H1 (cell line): ENCODE data around the gene PEX5L. TPM values are rescaled to one million over a fixed set of nuclear protein-coding genes. Genes with fewer than 3 reads are reported as not detected.
A peak's percentile ranks its signal among the peaks of the same experiment; 100 is the strongest.

Source experiments
- CTCF ChIA-PET: fragments of 300-600 bp; sonication (Branson Sonifier 250); formaldehyde crosslinking; loops from one replicate; lab custom pipeline; 2021; ENCODE audit not compliant: partially characterized antibody; lab: Charles Lee
- POLR2A ChIA-PET: fragments of 300-600 bp; sonication (Branson Sonifier 250); formaldehyde crosslinking; loops from one replicate; lab custom pipeline; 2021; ENCODE audit warnings: inconsistent platforms; ENCODE audit not compliant: partially characterized antibody; lab: Charles Lee
- DNase-seq, 2 experiments: peaks; one replicate each; pipeline versions ENCODE4 v3.0.0 to v3.0.0-alpha.2; 2010 to 2022; ENCODE audit warnings: low spot score in 2 of 2, low read depth in 1 of 2, mixed read lengths in 1 of 2
- FAIRE-seq: peaks from 2 replicates; lab custom pipeline; 2011; peaks lifted over from hg19 to GRCh38; lab: Jason Lieb, UNC
- H2AFZ ChIP-seq: 2 replicates; pipeline ENCODE4 v1.8.1; 2012; ENCODE audit warnings: low read length, inconsistent platforms
- H2AK5ac ChIP-seq: 2 replicates; pipeline ENCODE4 v1.6.1; 2013; ENCODE audit warnings: low read depth, low read length
- H2BK120ac ChIP-seq: replicated peaks from 2 replicates; pipeline ENCODE3; 2013; ENCODE audit warnings: low read depth, low read length, inconsistent platforms
- H2BK12ac ChIP-seq: 2 replicates; pipeline ENCODE4 v1.6.1; 2013; ENCODE audit warnings: low read depth, low read length
- H2BK15ac ChIP-seq: 2 replicates; pipeline ENCODE4 v1.6.1; 2013; ENCODE audit warnings: low read length
- H2BK20ac ChIP-seq: 2 replicates; pipeline ENCODE4 v1.6.1; 2013; ENCODE audit warnings: low read length
- H2BK5ac ChIP-seq: 2 replicates; pipeline ENCODE4 v1.6.1; 2013; ENCODE audit warnings: low read depth, low read length
- H3K14ac ChIP-seq: 2 replicates; pipeline ENCODE4 v1.6.1; 2013; ENCODE audit warnings: inconsistent platforms; ENCODE audit not compliant: insufficient read length
- H3K18ac ChIP-seq: 2 replicates; pipeline ENCODE4 v1.6.1; 2013; ENCODE audit warnings: low read length; ENCODE audit errors: extremely low read depth
- H3K23ac ChIP-seq: 2 replicates; pipeline ENCODE4 v1.6.1; 2013; ENCODE audit warnings: inconsistent platforms; ENCODE audit not compliant: insufficient read length
- H3K23me2 ChIP-seq: 2 replicates; pipeline ENCODE4 v1.6.1; 2013; ENCODE audit warnings: low read depth, low read length
- H3K27ac ChIP-seq: 2 replicates; pipeline ENCODE4 v1.6.1; 2011; ENCODE audit warnings: low read depth, low read length, inconsistent platforms
- H3K27me3 ChIP-seq, 4 experiments: replicated peaks in 1 of 4; 1 replicate in 1 of 4; 2 replicates in 3 of 4; pipeline versions ENCODE4 v1.6.1 to v1.8.1; 2011 to 2013; ENCODE audit warnings: low read length in 3 of 4, mild to moderate bottlenecking in 3 of 4, inconsistent platforms in 2 of 4, mixed read lengths in 2 of 4, moderate library complexity in 1 of 4; ENCODE audit not compliant: control insufficient read depth in 3 of 4, insufficient read depth in 3 of 4; ENCODE audit errors: extremely low read depth in 1 of 4
- H3K36me3 ChIP-seq, 4 experiments: 2 replicates each; pipeline versions ENCODE4 v1.6.1 to v1.8.1; 2011 to 2013; ENCODE audit warnings: mild to moderate bottlenecking in 4 of 4, low read length in 3 of 4, moderate library complexity in 2 of 4, control low read depth in 1 of 4, inconsistent platforms in 1 of 4; ENCODE audit not compliant: insufficient read depth in 4 of 4, control insufficient read depth in 2 of 4
- H3K4ac ChIP-seq: replicated peaks from 2 replicates; pipeline ENCODE3; 2013; ENCODE audit warnings: low read length, low read depth, mixed read lengths, inconsistent platforms; ENCODE audit not compliant: insufficient read length
- H3K4me1 ChIP-seq, 4 experiments: replicated peaks in 1 of 4; 1 replicate in 1 of 4; 2 replicates in 3 of 4; pipeline versions ENCODE4 v1.6.1 to v1.8.1; 2011 to 2013; ENCODE audit warnings: low read length in 3 of 4, inconsistent platforms in 2 of 4, mixed read lengths in 1 of 4; ENCODE audit not compliant: insufficient read depth in 4 of 4, control insufficient read depth in 3 of 4
- H3K4me2 ChIP-seq, 2 experiments: 2 replicates each; pipeline versions ENCODE4 v1.6.1 to v1.8.1; 2011 to 2013; ENCODE audit warnings: low read depth in 2 of 2, low read length in 2 of 2, control low read depth in 1 of 2, inconsistent platforms in 1 of 2, mild to moderate bottlenecking in 1 of 2; ENCODE audit not compliant: insufficient read depth in 1 of 2
- H3K4me3 ChIP-seq, 4 experiments: fragments of 200-600, 300-600 bp in 1 of 4; sonication (generic), shearing (Covaris generic), sonication (Bioruptor Twin) in 1 of 4; 2 replicates each; pipeline versions ENCODE4 v1.5.1 to v1.8.1; 2011 to 2016; ENCODE audit warnings: low read length in 4 of 4, low read depth in 3 of 4, control low read depth in 2 of 4, inconsistent platforms in 2 of 4, mild to moderate bottlenecking in 2 of 4, mixed read lengths in 1 of 4, moderate library complexity in 1 of 4; ENCODE audit not compliant: insufficient read depth in 2 of 4; ENCODE audit errors: extremely low read depth in 1 of 4
- H3K56ac ChIP-seq: replicated peaks from 2 replicates; pipeline ENCODE3; 2013; ENCODE audit warnings: low read depth, mild to moderate bottlenecking, mixed read lengths, low read length, inconsistent platforms; ENCODE audit not compliant: insufficient read length
- H3K79me1 ChIP-seq: 2 replicates; pipeline ENCODE4 v1.6.1; 2013; ENCODE audit warnings: low read depth, low read length, control low read depth
- H3K79me2 ChIP-seq, 2 experiments: 2 replicates each; pipeline versions ENCODE4 v1.6.1 to v1.8.1; 2012 to 2013; ENCODE audit warnings: low read length in 2 of 2, mild to moderate bottlenecking in 2 of 2, inconsistent platforms in 1 of 2; ENCODE audit not compliant: insufficient read depth in 2 of 2, control insufficient read depth in 1 of 2
- H3K9ac ChIP-seq, 4 experiments: replicated peaks in 1 of 4; 1 replicate in 1 of 4; 2 replicates in 3 of 4; pipeline versions ENCODE4 v1.6.1 to v1.8.1; 2011 to 2013; ENCODE audit warnings: low read depth in 3 of 4, low read length in 3 of 4, control low read depth in 2 of 4, mild to moderate bottlenecking in 2 of 4, moderate library complexity in 2 of 4, inconsistent platforms in 1 of 4; ENCODE audit errors: extremely low read depth in 1 of 4
- H3K9me3 ChIP-seq, 2 experiments: 2 replicates each; pipeline versions ENCODE4 v1.6.1 to v1.8.1; 2012 to 2013; ENCODE audit warnings: mild to moderate bottlenecking in 2 of 2, moderate library complexity in 2 of 2, control low read depth in 1 of 2, inconsistent platforms in 1 of 2, low read depth in 1 of 2, low read length in 1 of 2, mixed read lengths in 1 of 2; ENCODE audit not compliant: insufficient read depth in 2 of 2
- H4K20me1 ChIP-seq, 2 experiments: replicated peaks in 1 of 2; 2 replicates each; pipeline versions ENCODE3 to v1.8.1; 2011 to 2013; ENCODE audit warnings: inconsistent platforms in 2 of 2, low read length in 2 of 2, mild to moderate bottlenecking in 1 of 2; ENCODE audit not compliant: insufficient read depth in 2 of 2, control insufficient read depth in 1 of 2
- H4K5ac ChIP-seq: 2 replicates; pipeline ENCODE4 v1.6.1; 2013; ENCODE audit warnings: low read length, low read depth, mixed read lengths, inconsistent platforms; ENCODE audit not compliant: insufficient read length
- H4K8ac ChIP-seq: 2 replicates; pipeline ENCODE4 v1.8.0; 2013; ENCODE audit warnings: mild to moderate bottlenecking, moderate library complexity, low read length, inconsistent platforms; ENCODE audit not compliant: insufficient read depth; ENCODE audit errors: extremely low read depth
- H4K91ac ChIP-seq: replicated peaks from 2 replicates; pipeline ENCODE3; 2013; ENCODE audit warnings: low read length, mixed read lengths, inconsistent platforms; ENCODE audit not compliant: insufficient read length
- BCL11A ChIP-seq, 2 experiments: IDR thresholded peaks; one replicate each; pipeline ENCODE4 v1.6.1; 2011; ENCODE audit warnings: low read depth in 2 of 2, low read length in 2 of 2, mild to moderate bottlenecking in 2 of 2
- CEBPB ChIP-seq: IDR thresholded peaks from 2 replicates; pipeline ENCODE4 v1.6.1; 2012; ENCODE audit warnings: low read depth, low read length
- CHD1 ChIP-seq: IDR thresholded peaks from 2 replicates; pipeline ENCODE4 v1.6.1; 2012; ENCODE audit warnings: low read depth, low read length, improper control_type of control experiment
- CTCF ChIP-seq, 3 experiments: IDR thresholded peaks; 1 replicate in 2 of 3; 2 replicates in 1 of 3; pipeline versions ENCODE4 v1.5.1 to v1.6.1; 2011; ENCODE audit warnings: low read length in 3 of 3, mild to moderate bottlenecking in 3 of 3, inconsistent platforms in 2 of 3, low read depth in 1 of 3, moderate library complexity in 1 of 3; ENCODE audit not compliant: insufficient read depth in 1 of 3; ENCODE audit errors: control extremely low read depth in 1 of 3
- E2F6 ChIP-seq: IDR thresholded peaks from 2 replicates; pipeline ENCODE4 v1.6.1; 2012; ENCODE audit warnings: inconsistent platforms
- GABPA ChIP-seq: IDR thresholded peaks from 2 replicates; pipeline ENCODE4 v1.6.1; 2011; ENCODE audit warnings: mild to moderate bottlenecking, low read length, moderate library complexity, borderline replicate concordance; ENCODE audit not compliant: insufficient read depth
- MAFK ChIP-seq: IDR thresholded peaks from 2 replicates; pipeline ENCODE4 v1.6.1; 2012; ENCODE audit warnings: low read depth, mild to moderate bottlenecking, improper control_type of control experiment, low read length
- RFX5 ChIP-seq: IDR thresholded peaks from 2 replicates; pipeline ENCODE4 v1.6.1; 2011; ENCODE audit warnings: low read depth, low read length, improper control_type of control experiment, borderline replicate concordance
- SUZ12 ChIP-seq: fragments of 200-600 bp; sonication (generic); IDR thresholded peaks from 2 replicates; pipeline ENCODE4 v1.6.1; 2012; ENCODE audit warnings: mild to moderate bottlenecking, inconsistent platforms, low read length, moderate library complexity, mixed read lengths
- TAF1 ChIP-seq: IDR thresholded peaks from 2 replicates; pipeline ENCODE4 v1.6.1; 2011; ENCODE audit warnings: mild to moderate bottlenecking, low read depth, low read length
- YY1 ChIP-seq: IDR thresholded peaks from 2 replicates; pipeline ENCODE4 v1.6.1; 2011; ENCODE audit warnings: low read depth, mild to moderate bottlenecking, low read length
- WGBS, 2 experiments: shearing (Covaris generic) in 1 of 2; methylation state at CpG; one replicate each; pipeline versions ENCODE4 v1.1.6 to v1.1.7; 2013 to 2015; ENCODE audit warnings: low lambda C conversion rate in 2 of 2, mixed read lengths in 2 of 2, inconsistent platforms in 1 of 2, low coverage in 1 of 2, missing lambda C conversion rate in 1 of 2; ENCODE audit not compliant: insufficient replicate concordance in 2 of 2, insufficient coverage in 1 of 2, insufficient read length in 1 of 2; ENCODE audit errors: extremely low coverage in 1 of 2, missing lambda C conversion rate in 1 of 2; 5-methylcytosine and 5-hydroxymethylcytosine counted together
- polyA plus RNA-seq, 7 experiments: library from polyadenylated mRNA; depleted of rRNA in 3 of 7; stranded (reverse) in 5 of 7; unstranded in 2 of 7; fragments of >200 nt in 5 of 7; fragments of 200-250 nt in 2 of 7; gene quantifications; 1 replicate in 5 of 7; 2 replicates in 1 of 7; 4 replicates in 1 of 7; pipeline versions ENCODE4 v1.2.1 to v1.2.3, GENCODE V29; 2011 to 2013; ENCODE audit warnings: missing spikeins in 2 of 7, mixed read lengths in 2 of 7
- total RNA-seq: library from RNA; stranded (reverse); fragmentation: NEBNext Ultra II Directional; extraction: Animal tissue kit (Norgen Biotek cat#: 25700); gene quantifications from 2 replicates; pipeline ENCODE4 v1.2.1, GENCODE V29; 2021

Gene PEX5L
- total and polyA plus RNA-seq, 2 of the 8 experiments (the other 6 are each of a cell fraction or from before 2014, with no cell fraction given) = 0.80 to 4.2 TPM

- H2BK20ac ChIP-seq = no peak overlapping the region
- no peak overlapping the region for H2BK15ac ChIP-seq
- no peak overlapping the region for H3K4ac ChIP-seq
- H4K8ac ChIP-seq = no peak overlapping the region
- WGBS, 2 experiments = 52% methylated on average over 5 of the region's 5 CpGs; no CpG with 5 or more reads in 1 of the 2 experiments
- DNase-seq (no peak), FAIRE-seq (no peak)
- no peak overlapping the region for H3K14ac ChIP-seq
- H3K9me3 ChIP-seq = no peaks in the 10 kb centered on the region
- no peak overlapping the region for H3K56ac ChIP-seq
- H2AK5ac ChIP-seq = no peak overlapping the region
- no peak overlapping the region for H3K18ac ChIP-seq
- H3K4me3 ChIP-seq = no peak overlapping the region
- H3K36me3 ChIP-seq = no peaks in the 10 kb centered on the region
- H4K20me1 ChIP-seq = no peaks in the 10 kb centered on the region
- H4K91ac ChIP-seq = no peak overlapping the region
- no peaks in the 10 kb centered on the region for H3K27me3 ChIP-seq
- H2BK120ac ChIP-seq = no peak overlapping the region
- no peak overlapping the region for H3K23ac ChIP-seq
- no peak overlapping the region for H3K27ac ChIP-seq
- no peak overlapping the region for H3K4me2 ChIP-seq
- no peak overlapping the region for H3K9ac ChIP-seq
- ChIA-PET CTCF (interaction anchor here (0.7 to 2.9 kb wide), 26 partner anchors 10 to 808 kb away, joined by 3 to 25 read pairs (median 5); no protein-coding TSS in a partner anchor), POLR2A (interaction anchor here (0.7 to 1.7 kb wide), 2 partner anchors 21 to 164 kb away, joined by 3 to 4 read pairs; partner anchors contain the start of gene PEX5L)
- H4K5ac ChIP-seq = no peak overlapping the region
- H3K79me1 ChIP-seq = no peaks in the 10 kb centered on the region
- H2BK5ac ChIP-seq = no peak overlapping the region
- peaks cover 0 to 3% (median 0%) of the 10 kb centered on the region in 4 experiments; a peak in 2 of 7 replicates for H3K4me1 ChIP-seq
- H3K79me2 ChIP-seq = no peaks in the 10 kb centered on the region
- no peaks in the 10 kb centered on the region for H3K23me2 ChIP-seq
- no peak overlapping the region for H2AFZ ChIP-seq
- no peak overlapping the region for H2BK12ac ChIP-seq
- TF ChIP-seq MAFK (no peak), BCL11A (IDR thresholded peaks at IDR 0.05; ENCODE audit: low read depth in 2 of 2, low read length in 2 of 2) (no peak), E2F6 (no peak), TAF1 (no peak), YY1 (no peak), RFX5 (no peak), SUZ12 (no peak), CEBPB (no peak), GABPA (no peak), CTCF (IDR thresholded peaks at IDR 0.05; ENCODE audit: control extremely low read depth in 1 of 3, insufficient read depth in 1 of 3, low read depth in 1 of 3, low read length in 3 of 3) (peak; percentile 31 to 56 (median 49)), CHD1 (no peak)
These were observed 163.9 kb downstream of the PEX5L start for GRCh38 chr3:179872842-179873241.
